Occipital lobe (tissue), 1 donor: ENCODE measurements around the gene HMGN2. TPM values are rescaled to one million over a fixed set of nuclear protein-coding genes. Genes with fewer than 3 reads are reported as not detected.

Experiments
- total RNA-seq: library from RNA; depleted of rRNA; stranded (reverse); fragments of >200 nt; gene quantifications from one replicate; pipeline ENCODE4 v1.2.3, GENCODE V29; 2014

The HMGN2 gene
- total RNA-seq, 1 donor from 2014 or later = 228 TPM

Other genes with a start within 250 kb of the HMGN2 start
- 11.5 TPM for gene CEP85, start 238.2 kb upstream of the HMGN2 start, total RNA-seq
- gene SH3BGRL3, start 192.4 kb upstream of the HMGN2 start, total RNA-seq = 8.4 TPM
- gene UBXN11, start 165.8 kb upstream of the HMGN2 start, total RNA-seq = 5.0 TPM
- 1.1 TPM for gene CD52, start 154.5 kb upstream of the HMGN2 start, total RNA-seq
- 1.1 TPM for gene CRYBG2, start 118.3 kb upstream of the HMGN2 start, total RNA-seq
- gene ZNF683, start 99.7 kb upstream of the HMGN2 start, total RNA-seq = not detected
- not detected for gene LIN28A, start 61.6 kb upstream of the HMGN2 start, total RNA-seq
- 27.3 TPM for gene DHDDS, start 40.1 kb upstream of the HMGN2 start, total RNA-seq
- 4.2 TPM for gene RPS6KA1, start 57.3 kb downstream of the HMGN2 start, total RNA-seq
- 20.1 TPM for gene ARID1A, start 223.6 kb downstream of the HMGN2 start, total RNA-seq